Sigmoid colon (tissue), 7 donors: ENCODE results near the gene MYO18A. TPM values are rescaled to one million over a fixed set of nuclear protein-coding genes. Genes with fewer than 3 reads are reported as not detected.

Experiments used
- DNase-seq: peaks from one replicate; pipeline ENCODE4 v3.0.0-alpha.2; 2019
- H3K27ac ChIP-seq, 4 donors: fragments of 200-600 bp; sonication (generic); one replicate each; pipeline ENCODE4 v1.5.1; 2016 to 2019; ENCODE audit warnings: mild to moderate bottlenecking in 1 of 4
- H3K27me3 ChIP-seq, 3 donors: fragments of 200-600 bp; sonication (generic); one replicate each; pipeline ENCODE4 v1.5.1; 2019; ENCODE audit warnings: mild to moderate bottlenecking in 1 of 3
- H3K36me3 ChIP-seq, 4 donors: fragments of 200-600 bp; sonication (generic); one replicate each; pipeline ENCODE4 v1.5.1; 2016 to 2019
- H3K4me1 ChIP-seq, 4 donors: fragments of 200-600 bp; sonication (generic); one replicate each; pipeline ENCODE4 v1.5.1; 2017 to 2019
- H3K4me3 ChIP-seq, 4 donors: fragments of 200-600 bp; sonication (generic); one replicate each; pipeline ENCODE4 v1.5.1; 2017 to 2019; ENCODE audit warnings: mild to moderate bottlenecking in 2 of 4, moderate library complexity in 1 of 4
- H3K9me3 ChIP-seq, 4 donors: fragments of 200-600 bp in 3 of 4; sonication (generic) in 3 of 4; one replicate each; pipeline versions ENCODE4 v1.5.1 to v1.6.1; 2013 to 2019
- CTCF ChIP-seq, 4 experiments: fragments of 450-650 bp in 3 of 4; fragments of 200-600 bp in 1 of 4; IDR thresholded peaks; one replicate each; pipeline ENCODE4 v1.5.1; 2016 to 2019; ENCODE audit warnings: antibody characterized with exemption in 4 of 4, mild to moderate bottlenecking in 3 of 4, moderate library complexity in 2 of 4
- EP300 ChIP-seq, 4 donors: sonication (generic); formaldehyde crosslinking; IDR thresholded peaks; one replicate each; pipeline ENCODE4 v1.6.1; 2017; ENCODE audit warnings: antibody characterized with exemption in 4 of 4
- POLR2A ChIP-seq, 2 donors: fragments of 450-650 bp; IDR thresholded peaks; one replicate each; pipeline ENCODE4 v1.6.1; 2016; ENCODE audit warnings: antibody characterized with exemption in 2 of 2, mild to moderate bottlenecking in 2 of 2, moderate library complexity in 2 of 2
- POLR2AphosphoS5 ChIP-seq, 4 donors: sonication (generic); formaldehyde crosslinking; IDR thresholded peaks; one replicate each; pipeline ENCODE4 v1.6.1; 2017; ENCODE audit warnings: antibody characterized with exemption in 4 of 4
- WGBS, 2 donors: extraction: QIAGEN DNeasy Blood & Tissue Kit; methylation state at CpG; one replicate each; pipeline ENCODE4 v1.1.7; 2013; 5-methylcytosine and 5-hydroxymethylcytosine counted together
- intact Hi-C: fragments of 100-400 bp; cut with DNase I; formaldehyde crosslinking; loops from one replicate; pipeline ENCODE4 v1.15.1; 2023
- polyA plus RNA-seq, 3 donors: library from polyadenylated mRNA; stranded (reverse); fragments of 200-250 nt; gene quantifications; one replicate each; pipeline ENCODE4 v1.2.3, GENCODE V29; 2013
- total RNA-seq, 4 donors: library from RNA; depleted of rRNA; stranded (reverse); fragments of >200 nt; gene quantifications; one replicate each; pipeline ENCODE4 v1.1.0, GENCODE V29; 2016
- donor health status: healthy with polysubstance abuse.
- donor health status: Bipolar disorder and iron deficiency.
- donor health status: healthy.

MYO18A gene
- total and polyA plus RNA-seq, 7 donors, result 24.0 to 92.6 (median 48.4) TPM

GRCh38 chr17:29110372-29110757 lies 69.8 kb downstream of the MYO18A start:
- 97% methylated on average over 16 of the region's 16 CpGs for WGBS, 2 donors
- intact Hi-C loops, result no loop called here
- Histone ChIP-seq H3K4me3 (no peak overlapping the region), H3K27ac (no peak overlapping the region), H3K27me3 (no peaks in the 10 kb centered on the region), H3K4me1 (no peaks in the 10 kb centered on the region), H3K9me3 (no peaks in the 10 kb centered on the region), H3K36me3 (peaks cover 30 to 86% (median 39%) of the 10 kb centered on the region in 4 donors)
- DNase-seq, result no peak
- no peak for TF ChIP-seq EP300 (IDR thresholded peaks at IDR 0.05)
- TF ChIP-seq CTCF (IDR thresholded peaks at IDR 0.05), result no peak
- no peak for TF ChIP-seq POLR2A (IDR thresholded peaks at IDR 0.05)
- no peak for TF ChIP-seq POLR2AphosphoS5 (IDR thresholded peaks at IDR 0.05)

- Histone ChIP-seq H3K36me3 (peaks cover 30 to 83% (median 42%) of the 10 kb centered on the region in 4 donors), H3K27me3 (no peaks in the 10 kb centered on the region), H3K4me3 (no peak overlapping the region), H3K9me3 (no peaks in the 10 kb centered on the region), H3K4me1 (no peaks in the 10 kb centered on the region), H3K27ac (no peak overlapping the region)
- TF ChIP-seq POLR2A (IDR thresholded peaks at IDR 0.05) (no peak), POLR2AphosphoS5 (IDR thresholded peaks at IDR 0.05) (no peak), CTCF (IDR thresholded peaks at IDR 0.05) (no peak)
- DNase-seq, result no peak
- WGBS, 2 donors, result 91 to 92% methylated on average over 32 of the region's 32 CpGs
- intact Hi-C loops, result no loop called here
Observed at GRCh38 chr17:29109477-29110371, 70.5 kb downstream of the MYO18A start.

GRCh38 chr17:29108823-29109476 lies 71.2 kb downstream of the MYO18A start:
- Histone ChIP-seq H3K36me3 (peaks cover 30 to 83% (median 43%) of the 10 kb centered on the region in 4 donors), H3K4me1 (no peaks in the 10 kb centered on the region), H3K27ac (no peak overlapping the region), H3K27me3 (no peaks in the 10 kb centered on the region), H3K9me3 (no peaks in the 10 kb centered on the region), H3K4me3 (no peak overlapping the region)
- intact Hi-C loops, result no loop called here
- TF ChIP-seq POLR2A (IDR thresholded peaks at IDR 0.05), result no peak
- TF ChIP-seq CTCF (IDR thresholded peaks at IDR 0.05), result no peak
- no peak for TF ChIP-seq POLR2AphosphoS5 (IDR thresholded peaks at IDR 0.05)
- TF ChIP-seq EP300 (IDR thresholded peaks at IDR 0.05), result no peak
- 92 to 94% methylated on average over 10 of the region's 10 CpGs for WGBS, 2 donors
- DNase-seq, result no peak

GRCh38 chr17:29107933-29108822 lies 72.0 kb downstream of the MYO18A start:
- Histone ChIP-seq H3K27ac (no peak overlapping the region), H3K4me1 (no peaks in the 10 kb centered on the region), H3K27me3 (no peaks in the 10 kb centered on the region), H3K9me3 (no peaks in the 10 kb centered on the region), H3K36me3 (peaks cover 30 to 84% (median 46%) of the 10 kb centered on the region in 4 donors), H3K4me3 (no peak overlapping the region)
- WGBS, 2 donors, result 88 to 90% methylated on average over 11 of the region's 11 CpGs
- intact Hi-C loops, result no loop called here
- DNase-seq, result no peak
- TF ChIP-seq EP300 (IDR thresholded peaks at IDR 0.05) (no peak), POLR2A (IDR thresholded peaks at IDR 0.05) (no peak), POLR2AphosphoS5 (IDR thresholded peaks at IDR 0.05) (no peak), CTCF (IDR thresholded peaks at IDR 0.05) (no peak)
